Activated CD8-positive, alpha-beta memory T cell treated with anti-CD3 and anti-CD28 coated beads, Interleukin-2, amount 50 U/mL, for 1 hour (primary cell): ENCODE data around the gene SUN1.
"Not testable (repeated sequence)": the region's sequence is repeated elsewhere in the genome, so short reads cannot be mapped to it uniquely, and the experiment has no call there.

ENCODE experiments used
- DNase-seq: peaks from one replicate; pipeline ENCODE4 v3.0.0-alpha.2; 2020; ENCODE audit errors: extremely low read depth

SUN1 gene

DNA sequence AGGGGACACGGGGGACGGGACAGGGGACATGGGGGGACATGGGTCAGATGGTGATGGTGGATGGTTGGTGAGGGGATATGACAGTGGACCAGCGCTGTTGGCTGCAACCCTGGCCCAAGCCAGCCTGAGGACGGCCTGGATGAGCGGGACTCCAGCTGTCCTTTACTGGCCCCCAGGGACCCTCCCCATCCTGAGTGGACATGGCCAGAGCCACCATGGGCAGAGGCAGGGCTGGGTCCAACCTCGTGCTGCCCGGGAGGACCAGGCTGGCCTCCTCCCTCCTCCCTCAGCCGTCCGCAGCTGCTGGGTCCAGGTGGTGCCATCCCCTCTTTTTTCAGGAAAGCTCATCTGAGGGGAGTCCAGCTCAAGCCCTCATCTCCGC is 74.5 kb downstream of the SUN1 start:
- no peak for DNase-seq

- no peak for DNase-seq
Measured at GRCh38 chr7:907158-907980, 75.1 kb downstream of the SUN1 start.

GRCh38 chr7:908159-908581 is 75.9 kb downstream of the SUN1 start:
- no peak for DNase-seq

DNA sequence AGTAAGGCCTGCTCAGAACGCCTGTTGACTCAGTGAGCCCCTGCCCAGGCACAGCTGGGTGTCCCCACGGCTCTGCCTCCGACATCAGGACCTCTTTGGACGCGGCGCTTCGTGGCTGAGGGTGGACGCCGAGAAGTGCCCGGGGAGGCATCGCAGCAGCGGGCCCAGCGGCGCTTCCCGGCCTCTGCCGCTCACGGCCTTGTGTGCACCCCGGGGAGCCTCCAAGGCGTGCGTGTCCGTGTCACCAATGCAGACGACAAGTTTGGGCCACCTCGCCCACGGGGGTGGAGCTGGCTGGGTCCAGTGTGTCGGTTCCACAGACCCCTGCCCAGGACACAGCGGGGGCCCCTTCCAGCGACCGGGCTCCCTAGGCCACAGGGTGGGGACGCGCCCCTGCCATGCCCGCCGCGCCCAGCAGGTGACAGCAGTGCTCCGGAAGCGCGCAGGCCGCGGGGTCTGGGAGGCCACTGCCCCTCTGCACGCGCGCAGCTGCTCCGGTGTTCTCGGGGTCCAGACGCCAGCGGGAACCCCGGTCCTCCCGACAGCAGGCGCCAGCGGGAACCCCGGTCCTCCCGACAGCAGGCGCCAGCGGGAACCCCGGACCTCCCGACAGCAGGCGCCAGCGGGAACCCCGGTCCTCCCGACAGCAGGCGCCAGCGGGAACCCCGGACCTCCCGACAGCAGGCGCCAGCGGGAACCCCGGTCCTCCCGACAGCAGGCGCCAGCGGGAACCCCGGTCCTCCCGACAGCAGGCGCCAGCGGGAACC is 76.5 kb downstream of the SUN1 start:
- DNase-seq = not testable (repeated sequence)

DNA sequence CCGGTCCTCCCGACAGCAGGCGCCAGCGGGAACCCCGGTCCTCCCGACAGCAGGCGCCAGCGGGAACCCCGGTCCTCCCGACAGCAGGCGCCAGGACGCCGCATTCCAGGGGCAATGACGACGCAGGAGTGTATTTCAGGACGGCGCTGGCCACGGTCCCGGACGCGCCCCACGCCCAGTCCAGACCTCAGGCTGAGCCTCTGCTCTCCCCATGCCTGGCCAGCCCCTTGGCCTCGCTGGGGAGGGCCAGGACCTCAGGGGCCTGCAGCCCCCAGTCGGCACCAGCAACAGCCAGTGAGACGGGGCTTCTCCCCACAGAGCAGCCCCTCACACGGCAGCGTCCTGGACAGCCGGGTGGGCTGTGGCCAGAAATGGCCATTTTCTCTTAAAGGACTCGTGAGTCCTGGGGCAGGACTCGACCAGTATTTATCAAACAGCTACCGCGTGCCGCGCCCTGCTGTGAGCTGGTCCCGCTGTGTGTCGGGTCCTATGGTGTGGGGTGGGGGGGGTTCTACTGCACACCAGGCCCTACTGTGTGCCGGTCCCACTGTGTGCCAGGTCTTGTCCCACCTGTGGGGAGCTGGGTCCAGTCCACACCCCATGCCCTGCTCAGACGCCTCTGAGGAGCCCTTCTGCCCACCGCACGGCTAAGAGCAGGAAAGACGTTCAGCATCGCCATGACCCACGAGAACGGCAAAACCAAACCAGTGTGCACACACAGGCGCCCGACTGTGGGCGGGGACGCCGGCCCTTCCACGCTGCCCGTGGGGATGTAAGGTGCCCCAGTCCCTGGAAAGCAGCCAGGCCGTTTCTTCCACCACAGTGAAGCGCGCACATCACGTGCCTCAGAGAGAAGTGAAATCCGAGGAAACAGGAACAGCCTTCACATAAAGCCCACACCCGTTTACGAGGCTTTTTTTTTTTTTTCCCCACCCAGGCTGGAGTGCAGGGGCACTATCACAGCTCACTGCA is 77.4 kb downstream of the SUN1 start:
- DNase-seq = no peak

DNA sequence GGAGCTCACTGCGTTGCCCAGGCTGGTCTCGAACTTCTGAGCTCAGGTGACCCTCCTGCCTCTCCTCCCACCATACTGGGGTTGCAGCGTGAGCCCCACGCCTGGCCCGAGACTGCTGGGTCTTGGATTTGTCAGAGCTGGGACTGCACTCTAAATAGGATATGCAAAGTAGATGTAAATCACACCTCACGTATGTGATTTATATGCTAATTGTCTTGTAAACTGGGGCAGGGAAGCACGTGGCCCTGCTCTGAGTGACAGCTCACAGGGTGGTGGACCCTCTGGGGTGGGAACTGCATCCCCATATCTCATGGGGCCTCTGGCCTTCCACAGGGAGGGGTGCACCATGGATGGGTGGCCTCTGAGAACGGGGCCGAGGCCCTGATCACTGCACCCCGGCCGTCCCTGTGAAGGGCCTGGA is 78.2 kb downstream of the SUN1 start:
- DNase-seq = no peak

DNA sequence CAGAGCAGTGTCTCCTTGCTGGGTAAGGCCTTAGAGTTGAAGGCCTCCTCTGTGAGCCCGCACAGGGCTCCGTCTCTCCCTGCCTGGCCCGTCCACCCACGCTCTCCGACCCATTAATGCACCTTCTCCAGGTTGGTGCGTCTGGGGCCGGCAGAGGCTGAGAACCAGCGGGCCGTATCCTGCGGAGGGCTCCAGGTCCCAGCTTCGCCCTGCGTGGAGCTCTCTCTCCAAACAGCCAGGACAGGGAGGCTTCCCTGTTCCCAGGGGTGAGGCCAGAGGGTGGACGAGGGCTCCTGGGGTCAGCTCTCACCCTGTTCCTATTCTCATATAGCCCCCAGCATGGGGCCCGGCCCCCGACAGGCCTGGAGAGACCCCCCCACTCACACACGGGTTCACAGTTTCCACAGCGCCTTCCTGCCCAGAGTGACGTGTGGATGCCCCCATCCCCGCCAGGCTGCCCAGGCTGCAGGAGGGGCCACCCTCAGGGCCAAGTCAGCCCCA is 78.7 kb downstream of the SUN1 start:
- no peak for DNase-seq

DNA sequence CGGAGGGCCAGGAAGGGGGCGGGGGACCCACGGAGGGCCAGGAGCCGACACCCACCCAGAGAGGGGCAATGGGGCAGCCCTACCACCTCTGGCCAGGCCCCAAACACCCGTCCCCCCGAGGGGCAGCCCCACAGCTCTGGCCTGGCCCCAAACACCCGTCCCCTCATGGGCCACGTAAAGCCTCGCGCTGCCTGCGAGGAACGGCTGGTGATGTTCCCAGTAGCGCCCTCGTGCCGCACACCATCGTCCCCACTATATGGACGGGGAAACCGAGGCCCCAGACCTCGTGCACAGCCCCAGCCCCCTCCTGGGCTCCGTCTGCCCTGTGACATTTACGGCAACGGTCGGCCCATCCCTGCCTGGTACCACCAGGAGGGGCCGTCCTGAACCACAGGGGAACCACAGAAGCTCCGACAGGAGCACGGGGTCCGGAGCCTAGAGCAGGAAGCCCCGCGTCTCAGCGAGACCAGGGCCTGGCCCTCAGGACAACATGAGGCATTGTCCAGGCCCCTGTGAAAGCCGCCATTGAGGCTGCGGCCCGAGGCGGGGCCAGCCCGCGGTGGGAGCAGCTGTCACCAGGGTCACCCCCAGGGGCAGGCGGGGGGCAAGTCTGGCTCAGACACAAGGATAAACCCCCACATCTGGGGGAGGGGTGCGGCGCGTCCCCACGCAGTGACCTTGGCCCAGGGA is 79.7 kb downstream of the SUN1 start:
- DNase-seq = no peak

GRCh38 chr7:913736-914520 is 81.7 kb downstream of the SUN1 start:
- DNase-seq = no peak

DNA sequence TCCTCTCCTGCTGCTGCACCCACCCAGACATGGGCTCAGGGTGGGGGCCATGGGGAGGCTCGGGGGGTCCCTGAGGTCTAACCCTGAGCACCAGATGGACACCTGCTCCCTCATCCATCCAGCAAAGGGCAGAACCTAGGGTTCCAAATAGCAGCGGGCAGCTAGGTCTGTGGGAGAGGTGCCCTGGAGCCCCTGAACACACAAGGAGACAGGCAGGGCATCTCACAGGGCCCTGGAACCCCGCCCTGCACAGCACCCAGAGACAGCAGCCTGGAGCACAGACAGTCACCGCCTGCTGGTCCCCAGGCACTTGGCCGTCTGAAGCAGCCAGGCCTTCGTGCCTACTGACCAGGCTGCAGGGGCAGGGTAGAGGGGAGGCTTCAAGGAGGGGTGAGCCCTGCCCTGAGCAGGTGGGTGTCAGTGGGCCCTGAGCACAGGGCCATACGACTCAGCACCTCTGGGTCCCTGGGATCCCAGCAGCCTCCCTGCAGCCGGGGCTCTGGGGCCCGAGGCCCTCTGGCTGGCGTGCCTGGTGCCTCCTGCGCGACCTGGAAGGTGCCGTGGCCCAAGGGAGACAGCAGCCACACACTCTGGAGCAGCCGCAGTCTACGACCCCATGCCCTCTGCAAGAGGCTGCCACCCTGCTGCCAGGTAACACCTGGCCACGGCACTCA is 82.4 kb downstream of the SUN1 start:
- no peak for DNase-seq

DNA sequence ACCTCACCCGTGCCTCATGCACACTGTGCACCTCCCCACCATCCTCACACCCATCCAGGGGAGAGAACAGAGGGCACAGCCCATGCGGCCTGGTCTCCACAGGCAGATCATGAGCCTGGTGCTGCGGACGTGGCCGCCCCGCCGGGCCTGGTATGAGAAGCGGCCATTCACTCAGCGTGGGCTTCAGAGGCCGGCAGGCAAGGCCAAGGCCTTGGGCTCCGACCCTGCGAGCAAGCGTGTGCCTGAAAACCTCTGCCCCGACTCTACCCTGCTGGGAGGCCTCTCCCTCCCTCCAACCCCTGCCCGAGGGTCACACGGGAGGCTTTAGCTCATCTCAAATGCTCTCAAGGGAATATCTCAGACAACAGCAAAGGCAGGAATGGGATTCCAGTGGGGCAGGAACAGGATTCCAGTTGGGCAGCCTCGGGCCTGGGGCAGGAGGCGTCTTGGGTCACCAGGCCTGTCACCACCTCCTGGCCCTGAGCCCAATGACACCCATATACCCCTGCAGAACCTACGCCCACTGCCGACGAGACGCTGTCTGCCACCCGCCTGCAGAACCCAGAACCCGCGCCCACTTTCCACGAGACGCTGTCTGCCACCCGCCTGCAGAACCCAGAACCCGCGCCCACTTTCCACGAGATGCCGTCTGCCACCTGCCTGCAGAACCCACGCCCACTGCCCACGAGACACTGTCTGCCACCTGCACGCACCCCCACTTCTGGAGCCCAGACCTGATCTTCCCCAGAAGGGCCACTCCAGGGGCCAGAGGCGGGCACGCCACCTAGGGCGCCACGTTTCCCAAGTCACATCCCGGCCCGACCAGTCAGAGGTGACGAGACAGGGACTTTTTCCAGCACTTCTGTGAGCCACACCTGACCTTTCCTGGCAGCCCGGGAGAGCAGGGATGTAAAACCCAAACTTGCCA is 83.3 kb downstream of the SUN1 start:
- no peak for DNase-seq

DNA sequence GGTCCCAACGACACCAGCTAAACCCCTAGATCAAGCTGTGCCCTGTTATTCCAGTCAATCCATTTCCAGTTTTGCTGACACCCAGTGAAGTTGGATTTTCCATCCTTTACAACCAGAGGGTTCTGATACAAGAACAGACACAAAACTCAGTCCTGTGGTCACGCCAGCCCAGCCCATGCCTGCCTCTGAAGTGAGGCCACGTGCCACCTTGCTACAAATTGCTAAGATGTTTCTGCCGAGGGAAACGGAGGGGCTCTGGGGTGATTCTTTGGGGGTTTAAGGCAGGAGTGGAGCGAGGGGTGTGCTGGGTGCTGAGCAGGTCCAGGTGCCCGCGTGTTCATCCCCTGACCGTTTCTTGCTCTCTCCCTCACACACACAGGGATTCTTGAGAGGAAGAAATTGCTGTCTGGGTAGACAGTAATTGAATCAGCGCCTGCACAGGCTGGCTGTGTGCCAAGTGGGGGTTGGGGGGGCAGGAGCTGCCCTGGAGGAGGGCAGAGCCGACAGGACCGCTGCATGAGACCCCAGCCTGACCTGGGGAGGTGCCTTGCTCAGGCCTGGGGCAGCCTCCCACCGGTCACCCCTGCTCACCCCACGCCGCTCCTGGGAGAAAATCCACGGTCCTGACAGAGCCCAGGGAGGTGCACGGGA is 84.1 kb downstream of the SUN1 start:
- DNase-seq = no peak

- no peak for DNase-seq
Measured at GRCh38 chr7:917255-918117, 85.2 kb downstream of the SUN1 start.

- no peak for DNase-seq
Measured at GRCh38 chr7:918118-918425, 85.8 kb downstream of the SUN1 start.

DNA sequence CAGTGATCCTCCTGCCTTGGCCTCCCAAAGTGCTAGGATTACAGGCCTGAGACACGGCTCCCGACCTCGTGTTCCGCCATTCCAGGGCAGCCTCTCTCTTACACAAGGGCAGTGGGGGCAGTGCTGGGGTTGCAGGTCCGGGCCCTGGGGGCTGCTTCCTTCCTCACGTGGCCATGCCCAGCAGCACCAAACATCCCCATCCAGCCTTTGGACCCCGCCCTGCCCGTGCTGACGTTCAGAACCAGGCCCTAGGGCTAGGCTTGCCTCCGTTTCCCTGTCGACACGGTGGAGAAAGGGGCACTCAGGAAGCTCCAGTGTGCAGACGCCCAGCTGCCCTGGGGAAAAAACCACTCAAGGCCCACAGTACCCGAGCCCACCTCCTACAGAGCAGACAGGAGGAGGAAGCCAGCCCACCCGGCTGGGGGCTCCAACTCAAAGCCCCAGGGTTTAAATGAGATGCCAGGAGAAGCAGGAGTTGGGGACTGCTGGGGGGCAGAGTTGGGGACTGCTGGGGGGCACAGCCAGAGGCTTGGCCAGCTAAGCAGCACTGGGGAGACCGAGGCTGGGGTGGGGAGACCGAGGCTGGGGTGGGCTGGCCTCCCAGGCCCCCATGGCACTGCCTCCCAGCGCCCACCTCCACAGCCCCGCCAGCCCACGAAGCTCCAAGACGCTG is 86.3 kb downstream of the SUN1 start:
- no peak for DNase-seq

DNA sequence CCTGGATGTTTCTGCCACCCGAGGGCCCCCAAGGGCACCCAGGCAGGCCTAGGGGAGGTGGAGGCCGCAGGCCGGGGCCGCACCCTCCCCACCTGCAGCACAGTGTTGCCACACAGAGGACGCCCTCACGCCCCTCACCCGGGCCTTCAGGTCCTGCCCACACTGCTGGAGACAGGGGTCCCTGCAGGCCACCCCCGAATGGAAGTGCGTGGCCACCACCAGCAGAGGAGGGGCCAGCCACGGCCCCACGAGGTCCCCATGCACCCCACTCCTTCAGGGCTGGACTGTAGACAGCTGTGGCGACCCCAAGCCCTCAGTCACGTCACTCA is 86.8 kb downstream of the SUN1 start:
- no peak for DNase-seq

DNA sequence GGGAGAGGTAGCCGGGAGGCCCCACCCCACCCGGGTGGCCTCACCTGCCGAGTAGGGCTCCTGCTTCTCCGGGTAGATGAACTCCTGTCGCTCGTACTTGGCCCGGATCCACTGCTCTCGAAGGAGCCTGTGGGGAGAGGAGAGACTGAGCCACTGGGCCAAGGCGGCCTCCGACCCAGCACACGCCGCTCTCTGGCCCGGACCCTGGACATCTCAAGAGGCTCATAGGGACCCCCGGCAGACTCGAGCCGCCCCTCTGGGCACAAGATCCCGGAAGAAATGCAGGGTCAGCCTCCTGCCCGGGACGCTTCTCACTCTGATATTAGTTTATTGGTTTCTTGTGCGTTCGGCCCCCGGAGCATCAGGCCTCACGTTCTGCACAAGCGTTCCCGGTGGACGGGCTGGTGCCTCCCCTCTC is 87.7 kb downstream of the SUN1 start:
- DNase-seq = no peak
